GM12878 (cell line): ENCODE measurements around the gene CD101.

Experiments
- BCL11A ChIP-seq: IDR thresholded peaks from 2 replicates; pipeline ENCODE4 v1.6.1; 2011; ENCODE audit warnings: low read depth, low read length
- CTCF ChIP-seq, 3 experiments: IDR thresholded peaks in 2 of 3; conservative IDR thresholded peaks in 1 of 3; 2 replicates each; pipeline ENCODE4 v1.5.1; 2011; ENCODE audit warnings: low read depth in 3 of 3, low read length in 3 of 3, mild to moderate bottlenecking in 3 of 3, control low read depth in 2 of 3, moderate library complexity in 2 of 3, inconsistent platforms in 1 of 3, mixed read lengths in 1 of 3; ENCODE audit not compliant: control insufficient read depth in 2 of 3, insufficient read depth in 1 of 3; ENCODE audit errors: extremely low read depth in 1 of 3
- PKNOX1 ChIP-seq: fragments of 450-650 bp; IDR thresholded peaks from 2 replicates; pipeline ENCODE4 v1.6.1; 2016; ENCODE audit warnings: mild to moderate bottlenecking

- TF ChIP-seq CTCF (IDR thresholded peaks at IDR 0.05 in 2 of 3, conservative IDR thresholded peaks at IDR 0.05 in 1 of 3; ENCODE audit: control insufficient read depth in 2 of 3, extremely low read depth in 1 of 3, insufficient read depth in 1 of 3, low read depth in 3 of 3, low read length in 3 of 3) (no peak), PKNOX1 (no peak), BCL11A (no peak)
Observed at GRCh38 chr1:116991171-116991845, 10.3 kb upstream of the CD101 start.
